GM18861 (cell line): Measurements from ENCODE around the gene ZNF282.
"Not testable (repeated sequence)": the region's sequence is repeated elsewhere in the genome, so short reads cannot be mapped to it uniquely, and the experiment has no call there.

Experiments used
- ATAC-seq: cut with Tn5 transposase; IDR thresholded peaks from one replicate; pipeline ENCODE4 v1.9.1; 2021; ENCODE audit not compliant: unreplicated experiment

ZNF282 gene

GRCh38 chr7:149223176-149223575 lies 27.8 kb downstream of the ZNF282 start:
- ATAC-seq = no peak

GRCh38 chr7:149223761-149224160 lies 28.4 kb downstream of the ZNF282 start:
- ATAC-seq = no peak

GRCh38 chr7:149224352-149224751 lies 29.0 kb downstream of the ZNF282 start:
- ATAC-seq = no peak

- no peak for ATAC-seq
Observed at GRCh38 chr7:149225106-149225505, 29.8 kb downstream of the ZNF282 start.

- no peak for ATAC-seq
Observed at GRCh38 chr7:149225656-149226055, 30.3 kb downstream of the ZNF282 start.

GRCh38 chr7:149226366-149226765 lies 31.0 kb downstream of the ZNF282 start:
- not testable (repeated sequence) for ATAC-seq

- ATAC-seq = no peak
Observed at GRCh38 chr7:149226840-149227494, 31.6 kb downstream of the ZNF282 start.

GRCh38 chr7:149228831-149229471 lies 33.6 kb downstream of the ZNF282 start:
- no peak for ATAC-seq

- no peak for ATAC-seq
Observed at GRCh38 chr7:149229526-149229925, 34.2 kb downstream of the ZNF282 start.

- ATAC-seq = no peak
Observed at GRCh38 chr7:149232362-149232761, 37.0 kb downstream of the ZNF282 start.

GRCh38 chr7:149233655-149234204 lies 38.4 kb downstream of the ZNF282 start:
- ATAC-seq = not testable (repeated sequence)

GRCh38 chr7:149237502-149237901 lies 42.2 kb downstream of the ZNF282 start:
- ATAC-seq = no peak

GRCh38 chr7:149238051-149238450 lies 42.7 kb downstream of the ZNF282 start:
- ATAC-seq = no peak

GRCh38 chr7:149239345-149240143 lies 44.2 kb downstream of the ZNF282 start, which contains the start of gene ZNF212:
Gene ZNF212, plus strand, starts transcription at chr7:149239651. Its CDS starts 128 bp downstream, at chr7:149239779.
- peak; percentile 99 for ATAC-seq

GRCh38 chr7:149240637-149241036 lies 45.3 kb downstream of the ZNF282 start:
- no peak for ATAC-seq

- no peak for ATAC-seq
Observed at GRCh38 chr7:149241696-149242095, 46.4 kb downstream of the ZNF282 start.

- ATAC-seq = no peak
Observed at GRCh38 chr7:149245244-149245643, 49.9 kb downstream of the ZNF282 start.

- no peak for ATAC-seq
Observed at GRCh38 chr7:149245744-149246143, 50.4 kb downstream of the ZNF282 start.

- no peak for ATAC-seq
Observed at GRCh38 chr7:149248777-149249176, 53.4 kb downstream of the ZNF282 start.

- ATAC-seq = not testable (repeated sequence)
Observed at GRCh38 chr7:149250151-149250550, 54.8 kb downstream of the ZNF282 start.

GRCh38 chr7:149251518-149251917 lies 56.2 kb downstream of the ZNF282 start:
- not testable (repeated sequence) for ATAC-seq
